SJSA1 (cell line): ENCODE measurements around the gene TRPC6. TPM values are rescaled to one million over a fixed set of nuclear protein-coding genes. Genes with fewer than 3 reads are reported as not detected.
"Not testable (repeated sequence)": the region's sequence is repeated elsewhere in the genome, so short reads cannot be mapped to it uniquely, and the experiment has no call there.

Source experiments
- DNase-seq, 2 experiments: peaks; one replicate each; pipeline ENCODE4 v3.0.0-alpha.2; 2015 to 2020; ENCODE audit warnings: low spot score in 2 of 2, low read depth in 1 of 2
- H3K27ac ChIP-seq: fragments of 250-450 bp; sonication (Bioruptor Pico); 2 replicates; pipeline ENCODE4 v1.5.1; 2020; ENCODE audit warnings: mild to moderate bottlenecking, moderate library complexity
- H3K27me3 ChIP-seq: fragments of 250-450 bp; sonication (Bioruptor Pico); replicated peaks from 2 replicates; pipeline ENCODE4 v1.5.1; 2020; ENCODE audit warnings: mild to moderate bottlenecking, moderate library complexity
- H3K36me3 ChIP-seq: fragments of 250-450 bp; sonication (Bioruptor Pico); 2 replicates; pipeline ENCODE4 v1.5.1; 2020; ENCODE audit warnings: mild to moderate bottlenecking
- H3K4me1 ChIP-seq: fragments of 250-450 bp; sonication (Bioruptor Pico); replicated peaks from 2 replicates; pipeline ENCODE4 v1.6.1; 2021; ENCODE audit warnings: mild to moderate bottlenecking
- H3K4me3 ChIP-seq: fragments of 250-450 bp; sonication (Bioruptor Pico); 2 replicates; pipeline ENCODE4 v1.5.1; 2020; ENCODE audit warnings: mild to moderate bottlenecking
- H3K9me3 ChIP-seq: fragments of 250-450 bp; sonication (Bioruptor Pico); replicated peaks from 2 replicates; pipeline ENCODE4 v1.5.1; 2020; ENCODE audit warnings: mild to moderate bottlenecking
- total RNA-seq: library from RNA; depleted of rRNA; stranded (reverse); fragments of >200 nt; shearing (Covaris generic); gene quantifications from 2 replicates; pipeline ENCODE4 v1.2.3, GENCODE V29; 2014

TRPC6 gene
- total RNA-seq, 1 experiment from 2014 or later: 0.87 TPM

- Histone ChIP-seq H3K27ac (no peak overlapping the region), H3K4me3 (no peak overlapping the region), H3K4me1 (no peaks in the 10 kb centered on the region), H3K27me3 (no peaks in the 10 kb centered on the region), H3K36me3 (no peaks in the 10 kb centered on the region), H3K9me3 (no peaks in the 10 kb centered on the region)
- no peak for DNase-seq
These were observed 84.9 kb downstream of the TRPC6 start for GRCh38 chr11:101498891-101499290.

GRCh38 chr11:101497291-101497690, 86.5 kb downstream of the TRPC6 start:
- Histone ChIP-seq H3K4me1 (no peaks in the 10 kb centered on the region), H3K4me3 (no peak overlapping the region), H3K27me3 (no peaks in the 10 kb centered on the region), H3K27ac (no peak overlapping the region), H3K9me3 (no peaks in the 10 kb centered on the region), H3K36me3 (no peaks in the 10 kb centered on the region)
- DNase-seq: no peak

DNA sequence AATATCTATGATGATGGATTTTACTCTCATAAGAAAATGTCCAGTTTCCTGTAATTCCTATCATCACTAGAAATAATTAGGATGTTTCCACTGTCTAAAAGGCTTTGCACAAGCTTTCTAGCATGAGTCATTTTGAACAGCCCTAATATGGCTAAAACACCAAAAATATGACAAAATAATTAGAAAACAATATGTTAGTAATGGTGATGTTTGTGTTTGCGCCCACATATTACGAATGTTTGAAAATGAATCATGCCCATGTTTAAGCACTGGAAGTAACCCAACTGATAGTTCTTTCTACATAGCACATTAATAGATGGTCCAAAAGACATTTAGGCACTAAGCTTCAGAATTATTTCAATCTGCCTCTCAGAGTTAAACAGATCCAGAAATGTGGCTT, 96.0 kb downstream of the TRPC6 start:
- H3K9me3 ChIP-seq: no peaks in the 10 kb centered on the region
- DNase-seq: peak in 1 of 2 experiments; percentile 4
- peaks cover 5% of the 10 kb centered on the region; the same call in 1 of the 2 replicates for H3K4me1 ChIP-seq
- no peaks in the 10 kb centered on the region for H3K27me3 ChIP-seq
- no peak overlapping the region for H3K4me3 ChIP-seq
- no peak overlapping the region for H3K27ac ChIP-seq
- H3K36me3 ChIP-seq: no peaks in the 10 kb centered on the region

DNA sequence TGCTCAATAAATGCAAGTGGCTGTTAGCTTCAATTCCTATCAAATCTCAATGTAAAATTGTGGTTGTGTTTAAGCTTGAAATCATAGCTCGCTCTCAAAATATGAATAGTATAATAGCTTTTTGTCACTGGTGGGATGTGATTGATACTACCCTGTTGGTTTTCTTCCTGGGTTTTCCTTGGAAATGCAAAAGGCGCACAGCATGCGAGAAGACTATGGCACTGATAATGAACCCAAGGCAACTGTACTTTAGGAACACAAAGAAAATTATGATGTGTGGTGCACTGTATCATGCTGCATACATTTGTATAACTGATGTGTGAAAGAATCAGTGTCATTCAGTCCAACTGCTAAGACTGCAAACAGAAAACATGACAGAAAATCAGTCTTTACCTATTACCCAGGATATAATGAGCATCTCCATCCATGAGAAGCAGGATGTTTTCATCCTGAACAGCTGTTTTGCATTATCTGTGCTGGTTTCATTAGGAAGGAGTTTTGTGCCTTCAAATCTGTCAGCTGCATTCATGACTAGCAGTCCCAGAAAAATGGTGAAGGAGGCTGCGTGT, 101.2 kb downstream of the TRPC6 start:
- Histone ChIP-seq H3K27me3 (no peaks in the 10 kb centered on the region), H3K9me3 (no peaks in the 10 kb centered on the region), H3K4me1 (no peaks in the 10 kb centered on the region; the same call in 1 of the 2 replicates), H3K4me3 (no peak overlapping the region), H3K27ac (no peak overlapping the region), H3K36me3 (no peaks in the 10 kb centered on the region)
- DNase-seq: no peak

GRCh38 chr11:101478587-101479369, 105.0 kb downstream of the TRPC6 start:
- H3K27ac ChIP-seq: no peak overlapping the region
- H3K4me3 ChIP-seq: no peak overlapping the region
- H3K36me3 ChIP-seq: no peaks in the 10 kb centered on the region
- H3K27me3 ChIP-seq: no peaks in the 10 kb centered on the region
- H3K9me3 ChIP-seq: no peaks in the 10 kb centered on the region
- H3K4me1 ChIP-seq: no peaks in the 10 kb centered on the region
- no peak for DNase-seq

DNA sequence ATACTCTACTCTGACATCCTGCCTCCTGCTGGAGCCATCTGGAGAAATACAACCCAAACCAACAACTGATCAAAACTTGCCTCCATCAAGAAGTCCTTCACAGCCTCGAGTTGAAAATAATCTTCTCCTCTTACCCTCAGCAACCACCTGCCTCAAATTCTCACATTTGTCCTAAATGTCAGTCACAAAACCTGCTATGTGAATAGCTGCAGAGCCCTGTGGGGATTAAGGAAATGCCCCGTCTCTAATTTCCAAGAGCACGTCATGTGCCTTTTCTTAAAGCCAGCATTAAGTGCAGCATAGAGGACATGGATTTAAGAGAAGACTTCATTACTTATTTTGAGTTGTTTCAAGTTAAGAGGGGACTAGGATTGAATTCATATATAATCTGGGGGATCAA, 105.9 kb downstream of the TRPC6 start:
- H3K27ac ChIP-seq: no peak overlapping the region
- no peak for DNase-seq
- H3K4me3 ChIP-seq: no peak overlapping the region
- no peaks in the 10 kb centered on the region for H3K27me3 ChIP-seq
- H3K9me3 ChIP-seq: no peaks in the 10 kb centered on the region
- H3K4me1 ChIP-seq: no peaks in the 10 kb centered on the region
- H3K36me3 ChIP-seq: no peaks in the 10 kb centered on the region

DNA sequence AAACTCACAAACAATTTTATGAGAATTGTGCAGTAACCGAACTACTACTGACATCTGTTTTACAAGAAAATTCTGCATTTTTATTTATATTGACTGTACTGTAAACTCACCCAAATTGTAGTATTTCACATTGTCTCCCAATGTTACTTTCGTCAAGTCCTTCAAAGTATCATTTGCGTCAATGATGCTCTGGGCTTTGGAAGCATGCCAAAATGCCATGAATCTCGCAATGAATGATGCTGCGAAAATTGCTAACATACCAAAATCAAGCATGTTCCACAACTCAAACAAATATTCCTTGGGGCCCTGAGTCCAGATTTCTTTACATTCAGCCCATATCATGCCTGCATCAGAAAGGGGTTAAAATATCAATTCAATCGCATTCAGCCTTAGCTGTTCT, 107.6 kb downstream of the TRPC6 start:
- H3K27me3 ChIP-seq: no peaks in the 10 kb centered on the region
- no peak overlapping the region for H3K27ac ChIP-seq
- H3K36me3 ChIP-seq: no peaks in the 10 kb centered on the region
- no peaks in the 10 kb centered on the region for H3K9me3 ChIP-seq
- peaks cover 8% of the 10 kb centered on the region for H3K4me1 ChIP-seq
- DNase-seq: no peak
- H3K4me3 ChIP-seq: no peak overlapping the region

DNA sequence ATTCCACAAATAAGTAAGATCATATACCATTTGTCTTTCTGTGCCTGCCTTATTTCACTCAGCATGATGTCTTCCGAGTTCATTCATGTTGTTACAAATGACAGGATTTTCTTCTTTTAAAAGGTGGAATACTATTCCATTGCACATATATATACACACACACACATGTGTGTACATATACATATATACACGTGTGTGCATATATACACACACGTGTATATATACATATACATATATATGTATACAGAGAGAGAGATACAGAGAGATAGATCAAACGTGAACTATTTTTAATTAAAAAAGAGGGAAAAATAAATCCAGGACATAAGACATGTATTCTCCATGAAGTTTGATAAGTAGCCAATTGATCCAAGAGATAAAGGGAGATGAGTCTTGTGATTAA, 108.1 kb downstream of the TRPC6 start:
- no peak overlapping the region for H3K4me3 ChIP-seq
- no peak overlapping the region for H3K27ac ChIP-seq
- DNase-seq: no peak
- no peaks in the 10 kb centered on the region for H3K27me3 ChIP-seq
- H3K36me3 ChIP-seq: no peaks in the 10 kb centered on the region
- no peaks in the 10 kb centered on the region for H3K9me3 ChIP-seq
- peaks cover 11% of the 10 kb centered on the region for H3K4me1 ChIP-seq

DNA sequence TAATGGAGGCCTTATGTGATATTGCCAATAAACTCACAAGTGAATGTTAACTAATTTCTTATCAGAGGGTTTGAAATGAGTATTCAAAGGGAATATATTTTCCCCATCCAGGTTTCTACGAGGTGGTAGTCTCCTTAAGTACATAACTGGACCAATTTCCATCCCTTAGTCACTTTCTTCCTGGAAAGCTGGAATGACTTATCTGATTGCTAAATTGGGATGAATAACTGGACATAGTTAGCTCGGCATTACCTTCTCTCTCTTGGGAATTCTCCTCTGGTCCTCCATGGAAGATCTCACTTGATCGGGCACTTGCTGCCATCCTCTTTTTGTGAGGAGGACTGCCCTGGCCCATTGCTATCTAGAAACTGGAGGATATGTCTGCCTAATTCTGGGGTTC, 109.1 kb downstream of the TRPC6 start:
- DNase-seq: no peak
- Histone ChIP-seq H3K36me3 (no peaks in the 10 kb centered on the region), H3K27me3 (no peaks in the 10 kb centered on the region), H3K9me3 (no peaks in the 10 kb centered on the region), H3K4me3 (no peak overlapping the region), H3K4me1 (peaks cover 17% of the 10 kb centered on the region), H3K27ac (no peak overlapping the region)

DNA sequence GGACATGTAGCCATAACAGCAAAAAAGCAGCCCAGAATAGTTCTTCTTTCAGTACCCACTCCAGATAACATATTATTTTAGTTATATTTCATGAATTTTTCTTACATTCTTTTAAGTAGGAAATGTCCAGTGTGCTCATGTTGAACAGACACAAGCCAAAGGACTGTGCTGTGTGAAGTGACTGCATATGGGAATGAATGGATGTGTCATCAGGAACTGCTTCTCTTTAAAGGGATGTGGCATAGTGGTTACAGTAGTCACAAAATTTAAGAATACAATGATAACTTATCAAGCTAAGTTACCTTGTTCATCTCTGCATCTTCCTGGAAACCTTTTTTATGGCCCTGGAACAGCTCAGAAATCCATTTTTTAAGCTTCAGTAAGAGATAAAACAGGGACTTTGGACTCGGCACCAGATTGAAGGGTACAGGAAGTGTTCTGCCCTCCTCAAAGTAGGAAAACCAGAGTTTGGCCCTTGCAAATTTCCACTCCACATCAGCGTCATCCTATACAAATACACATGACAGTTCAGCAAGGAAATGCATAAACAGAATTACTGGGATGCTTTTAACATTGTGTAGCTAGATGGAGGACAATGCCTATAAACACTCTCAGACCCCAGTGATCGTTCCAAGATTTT, 112.8 kb downstream of the TRPC6 start:
- H3K36me3 ChIP-seq: no peaks in the 10 kb centered on the region
- DNase-seq: peak; percentile 34 to 69
- peak overlapping the region; percentile 93 for H3K27ac ChIP-seq
- H3K27me3 ChIP-seq: no peaks in the 10 kb centered on the region
- no peaks in the 10 kb centered on the region for H3K9me3 ChIP-seq
- peak overlapping the region; percentile 18 for H3K4me3 ChIP-seq
- peaks cover 26% of the 10 kb centered on the region for H3K4me1 ChIP-seq

DNA sequence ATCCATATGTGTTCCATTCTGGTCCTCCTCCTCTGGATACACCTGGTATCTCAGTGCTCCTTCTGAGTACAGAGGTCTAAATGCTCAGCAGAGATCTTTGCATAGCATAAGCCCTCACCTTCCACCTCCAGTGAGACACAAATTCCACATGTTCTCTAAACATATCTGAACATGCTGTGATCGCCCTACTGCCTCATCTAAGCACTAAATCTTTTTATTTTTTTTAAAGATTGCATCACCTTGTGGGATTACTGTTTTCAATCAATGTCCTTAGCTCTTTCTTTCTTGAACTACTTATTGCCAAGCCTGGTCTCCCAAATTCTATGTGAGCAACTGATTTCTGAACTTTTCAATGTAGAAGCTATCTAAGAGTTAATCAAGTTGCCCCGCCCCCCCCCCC, 113.4 kb downstream of the TRPC6 start:
- Histone ChIP-seq H3K36me3 (no peaks in the 10 kb centered on the region), H3K27ac (peak overlapping the region; percentile 93), H3K27me3 (no peaks in the 10 kb centered on the region), H3K9me3 (no peaks in the 10 kb centered on the region), H3K4me3 (no peak overlapping the region), H3K4me1 (peaks cover 27% of the 10 kb centered on the region)
- DNase-seq: no peak

DNA sequence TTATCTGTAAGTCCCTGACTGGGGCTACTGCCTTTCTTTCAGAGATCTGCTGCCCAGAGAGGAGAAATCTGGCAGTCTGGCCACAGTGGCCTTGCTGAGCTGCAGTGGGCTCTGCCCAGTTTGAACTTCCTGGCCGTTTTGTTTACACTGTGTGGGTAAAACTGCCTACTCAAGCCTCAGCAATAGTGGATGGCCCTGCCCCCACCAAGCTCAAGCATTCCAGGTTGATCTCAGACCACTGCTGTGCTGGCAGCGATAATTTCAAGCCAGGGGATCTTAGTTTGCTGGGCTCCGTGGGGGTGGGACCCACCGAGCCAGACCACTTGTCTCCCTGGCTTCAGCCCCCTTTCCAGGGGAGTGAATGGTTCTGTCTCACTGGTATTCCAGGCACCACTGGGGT, 117.5 kb downstream of the TRPC6 start:
- H3K27me3 ChIP-seq: no peaks in the 10 kb centered on the region
- peak overlapping the region; percentile 32; the same call in 1 of the 2 replicates for H3K27ac ChIP-seq
- H3K9me3 ChIP-seq: no peaks in the 10 kb centered on the region
- no peaks in the 10 kb centered on the region for H3K36me3 ChIP-seq
- peak; percentile 18 to 43 for DNase-seq
- H3K4me1 ChIP-seq: peaks cover 21% of the 10 kb centered on the region
- no peak overlapping the region for H3K4me3 ChIP-seq

DNA sequence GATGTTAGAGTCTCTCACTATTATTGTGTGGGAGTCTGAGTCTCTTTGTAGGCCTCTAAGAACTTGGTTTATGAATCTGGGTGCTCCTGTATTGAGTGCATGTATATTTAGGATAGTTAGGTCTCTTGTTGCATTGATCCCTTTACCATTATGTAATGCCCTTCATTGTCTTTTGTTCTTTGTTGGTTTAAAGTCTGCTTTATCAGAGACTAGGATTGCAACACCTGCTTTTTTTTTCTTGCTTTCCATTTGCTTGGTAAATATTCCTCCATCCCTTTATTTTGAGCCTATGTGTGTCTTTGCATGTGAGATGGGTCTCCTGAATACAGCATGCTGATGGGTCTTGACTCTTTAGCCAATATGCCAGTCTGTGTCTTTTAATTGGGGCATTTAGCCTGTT, 119.4 kb downstream of the TRPC6 start:
- H3K4me3 ChIP-seq, H3K27me3 ChIP-seq, H3K27ac ChIP-seq, H3K36me3 ChIP-seq, DNase-seq, H3K9me3 ChIP-seq: not testable (repeated sequence)
- H3K4me1 ChIP-seq: peaks cover 11% of the 10 kb centered on the region

- H3K27me3 ChIP-seq: no peaks in the 10 kb centered on the region
- H3K9me3 ChIP-seq: no peaks in the 10 kb centered on the region
- no peaks in the 10 kb centered on the region for H3K36me3 ChIP-seq
- no peak for DNase-seq
- H3K27ac ChIP-seq: no peak overlapping the region
- H3K4me1 ChIP-seq: no peaks in the 10 kb centered on the region
- no peak overlapping the region for H3K4me3 ChIP-seq
These were observed 124.8 kb downstream of the TRPC6 start for GRCh38 chr11:101459020-101459419.
